ENCODE measurements around the gene CKM. TPM values are rescaled to one million over a fixed set of nuclear protein-coding genes. Genes with fewer than 3 reads are reported as not detected.

Gene CKM
- total RNA-seq, 1 donor from 2014 or later: not detected

- Mint-ChIP-seq H3K36me3 (peaks cover 30% of the 10 kb centered on the region), H3K27ac (no peak overlapping the region), H3K27me3 (ENCODE audit: low read depth) (no peaks in the 10 kb centered on the region), H3K9me3 (no peaks in the 10 kb centered on the region), H3K4me1 (no peaks in the 10 kb centered on the region), H3K4me3 (no peak overlapping the region)
- no peak for DNase-seq (ENCODE audit: low spot score in 2 of 2, unreplicated experiment in 2 of 2)
- TF ChIP-seq CTCF (IDR thresholded peaks at IDR 0.05; ENCODE audit: unreplicated experiment): no peak
These were observed 29.8 kb upstream of the CKM start for GRCh38 chr19:45352471-45352870.

- Mint-ChIP-seq H3K9me3 (no peaks in the 10 kb centered on the region), H3K27me3 (ENCODE audit: low read depth) (peaks cover under 1% of the 10 kb centered on the region), H3K27ac (no peak overlapping the region), H3K4me3 (no peak overlapping the region), H3K36me3 (peaks cover 28% of the 10 kb centered on the region), H3K4me1 (no peaks in the 10 kb centered on the region)
- no peak for DNase-seq (ENCODE audit: low spot score in 2 of 2, unreplicated experiment in 2 of 2)
- no peak for TF ChIP-seq CTCF (IDR thresholded peaks at IDR 0.05; ENCODE audit: unreplicated experiment)
These were observed 29.4 kb upstream of the CKM start for GRCh38 chr19:45352062-45352461.

DNA sequence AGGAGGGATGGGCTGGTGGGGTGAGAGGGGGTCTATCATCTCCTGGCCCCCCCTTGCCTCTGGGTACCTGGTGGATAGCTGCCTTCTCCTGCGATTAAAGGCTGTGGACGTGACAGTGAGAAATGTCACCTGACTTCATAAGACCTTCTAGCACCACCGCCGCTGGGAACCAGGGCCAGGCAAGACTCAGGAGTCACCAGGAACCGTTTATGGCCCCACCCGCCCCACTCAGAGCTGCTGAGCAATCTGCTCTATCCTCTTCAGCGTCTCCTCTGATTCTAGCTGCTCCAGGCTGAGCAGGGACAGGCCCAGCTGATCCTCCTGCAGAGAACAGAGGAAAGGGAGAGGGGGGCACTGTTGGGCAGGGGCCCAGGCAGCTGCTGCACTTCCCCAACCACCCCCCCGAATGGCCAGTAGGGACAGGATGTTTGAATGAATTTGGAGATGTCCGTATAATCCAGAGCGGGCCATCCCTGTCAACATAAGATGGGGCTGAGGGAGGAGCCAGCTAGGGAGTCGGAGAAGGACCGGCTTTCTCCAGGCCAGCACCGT is 28.8 kb upstream of the CKM start:
- H3K27me3 Mint-ChIP-seq (ENCODE audit: low read depth): peaks cover 5% of the 10 kb centered on the region
- no peaks in the 10 kb centered on the region for H3K9me3 Mint-ChIP-seq
- TF ChIP-seq CTCF (IDR thresholded peaks at IDR 0.05; ENCODE audit: unreplicated experiment): no peak
- H3K4me1 Mint-ChIP-seq: no peaks in the 10 kb centered on the region
- no peak overlapping the region for H3K4me3 Mint-ChIP-seq
- no peak overlapping the region for H3K27ac Mint-ChIP-seq
- peaks cover 25% of the 10 kb centered on the region for H3K36me3 Mint-ChIP-seq
- no peak for DNase-seq (ENCODE audit: low spot score in 2 of 2, unreplicated experiment in 2 of 2)

DNA sequence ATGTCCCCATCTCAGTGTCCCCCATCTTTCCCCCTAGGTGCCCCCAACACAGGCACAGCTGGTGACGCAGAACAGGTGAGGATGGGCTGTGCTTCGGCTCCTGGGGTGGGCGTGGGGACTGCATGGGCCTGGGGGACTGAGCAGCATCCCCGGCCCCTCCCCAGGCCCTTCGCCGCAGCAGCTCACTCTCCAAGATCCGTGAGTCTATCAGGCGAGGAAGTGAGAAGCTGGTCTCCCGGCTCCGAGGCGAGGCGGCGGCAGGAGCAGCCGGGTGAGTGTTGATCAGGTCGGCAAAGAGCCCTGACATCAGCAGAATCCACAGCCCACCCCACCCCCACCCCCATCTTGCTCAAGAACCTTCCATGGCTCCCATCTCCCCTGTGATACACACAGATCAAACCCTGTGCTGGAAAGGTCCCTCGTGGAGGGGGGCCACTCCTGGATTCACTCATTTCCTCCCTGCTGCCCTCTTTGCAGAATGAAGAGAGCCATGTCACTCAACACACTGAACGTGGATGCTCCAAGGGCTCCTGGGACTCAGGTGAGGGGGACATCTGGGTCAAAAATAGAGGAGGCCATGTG is 27.9 kb upstream of the CKM start:
- H3K27ac Mint-ChIP-seq: no peak overlapping the region
- peaks cover 19% of the 10 kb centered on the region for H3K36me3 Mint-ChIP-seq
- no peaks in the 10 kb centered on the region for H3K9me3 Mint-ChIP-seq
- peaks cover 13% of the 10 kb centered on the region for H3K27me3 Mint-ChIP-seq (ENCODE audit: low read depth)
- H3K4me1 Mint-ChIP-seq: no peaks in the 10 kb centered on the region
- TF ChIP-seq CTCF (IDR thresholded peaks at IDR 0.05; ENCODE audit: unreplicated experiment): no peak
- H3K4me3 Mint-ChIP-seq: no peak overlapping the region
- DNase-seq (ENCODE audit: low spot score in 2 of 2, unreplicated experiment in 2 of 2): no peak

GRCh38 chr19:45349430-45349941 is 26.8 kb upstream of the CKM start:
- TF ChIP-seq CTCF (IDR thresholded peaks at IDR 0.05; ENCODE audit: unreplicated experiment): no peak
- Mint-ChIP-seq H3K4me3 (no peak overlapping the region), H3K27ac (no peak overlapping the region), H3K27me3 (ENCODE audit: low read depth) (peaks cover 17% of the 10 kb centered on the region), H3K36me3 (peaks cover 15% of the 10 kb centered on the region), H3K9me3 (no peaks in the 10 kb centered on the region), H3K4me1 (peaks cover 3% of the 10 kb centered on the region)
- no peak for DNase-seq (ENCODE audit: low spot score in 2 of 2, unreplicated experiment in 2 of 2)

All from mesothelial cell of epicardium (in vitro differentiated cells).